GM18519 (cell line): Measurements from ENCODE around the gene BMI1.
"Not testable (repeated sequence)": the region's sequence is repeated elsewhere in the genome, so short reads cannot be mapped to it uniquely, and the experiment has no call there.

Experiments used
- ATAC-seq: cut with Tn5 transposase; IDR thresholded peaks from one replicate; pipeline ENCODE4 v1.9.1; 2021; ENCODE audit warnings: mild to moderate bottlenecking, moderate library complexity; ENCODE audit not compliant: unreplicated experiment, low FRiP score

The BMI1 gene

DNA sequence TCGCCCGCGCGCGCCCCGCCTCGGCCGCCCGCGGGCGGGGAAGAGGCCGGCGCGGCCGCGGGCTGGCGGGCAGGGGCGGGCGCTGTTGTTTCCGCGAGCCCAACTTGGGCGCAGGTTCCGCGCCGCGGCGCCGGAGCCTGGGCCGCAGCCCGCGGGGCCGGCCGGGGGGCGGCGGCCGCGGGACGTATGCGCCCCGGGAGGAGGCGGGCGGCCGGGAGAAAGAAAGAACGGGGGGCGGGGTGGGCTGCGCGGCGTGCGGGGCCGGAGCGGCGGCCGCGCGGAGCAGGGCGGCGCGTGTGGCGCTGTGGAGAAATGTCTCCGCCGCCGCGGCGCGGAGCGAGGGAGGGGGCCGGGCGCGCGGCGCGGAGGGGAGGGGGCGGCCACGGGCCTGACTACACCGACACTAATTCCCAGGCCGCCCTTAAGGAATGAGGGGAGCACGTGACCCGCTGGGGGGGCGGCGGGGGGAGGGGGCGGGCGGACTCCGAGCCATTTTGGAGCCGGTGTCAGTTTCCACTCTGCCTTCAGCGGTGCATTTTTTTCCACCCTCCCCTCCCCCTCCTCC lies at the start of gene BMI1:
Gene BMI1 (plus strand): TSS at position 509 of the 565 bp plus-strand sequence. CDS start 5,351 bp downstream, outside the sequence.
- no peak for ATAC-seq

DNA sequence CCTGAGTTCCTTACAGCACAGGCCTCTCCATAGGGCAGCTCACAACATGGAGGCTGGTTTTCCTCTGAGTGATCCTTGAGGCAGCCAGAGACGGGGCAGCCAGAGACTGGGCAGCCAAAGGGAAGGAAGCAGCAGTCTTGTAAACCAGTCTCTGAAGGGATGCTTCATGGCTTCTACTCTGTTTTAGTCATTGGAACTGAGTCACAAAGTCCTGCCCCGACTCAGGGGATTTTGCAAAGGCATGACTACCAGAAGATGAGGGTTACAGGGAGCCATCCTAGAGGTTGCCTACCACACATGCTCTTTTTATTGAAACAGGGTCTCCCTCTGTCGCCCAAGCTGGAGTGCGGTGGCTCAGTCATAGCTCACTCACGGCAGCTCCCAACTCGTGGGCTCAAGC lies 49.1 kb upstream of the BMI1 start:
- no peak for ATAC-seq

DNA sequence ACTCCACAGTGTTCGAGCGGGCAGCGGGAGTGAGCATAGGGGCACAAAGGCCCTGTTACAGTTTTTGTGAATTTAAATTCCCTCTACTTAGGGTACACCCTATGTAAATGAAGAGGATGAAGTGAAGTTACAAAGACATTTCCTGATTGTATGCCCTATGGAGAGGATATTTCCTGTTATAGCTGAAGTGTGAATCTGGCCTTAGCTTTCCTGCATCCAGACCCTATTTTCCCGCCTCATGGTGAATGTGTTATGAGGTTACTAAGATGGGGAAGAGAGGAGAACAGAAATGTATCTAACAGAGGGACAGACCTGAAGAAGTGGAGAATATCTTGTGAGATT lies 42.5 kb upstream of the BMI1 start:
- ATAC-seq: no peak

DNA sequence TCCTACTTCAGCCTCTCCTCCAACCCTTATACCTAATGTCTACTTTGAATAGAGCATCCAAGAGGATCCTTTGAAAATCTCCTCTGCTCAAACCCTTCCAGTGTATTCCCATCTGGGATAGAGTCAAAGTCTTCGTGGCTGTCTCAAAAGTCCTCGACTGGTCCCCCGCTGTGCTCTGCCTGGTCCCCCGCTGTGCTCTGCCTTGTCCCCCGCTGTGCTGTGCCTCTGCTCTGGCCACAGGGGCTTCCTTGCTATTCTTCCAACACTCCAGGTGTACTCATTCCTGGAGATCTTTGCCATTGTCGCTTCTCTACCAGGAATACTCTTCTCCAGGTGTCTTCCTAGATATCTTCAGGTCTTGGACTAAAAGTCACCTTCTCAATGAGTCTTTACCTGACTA lies 40.8 kb upstream of the BMI1 start:
- ATAC-seq: no peak

DNA sequence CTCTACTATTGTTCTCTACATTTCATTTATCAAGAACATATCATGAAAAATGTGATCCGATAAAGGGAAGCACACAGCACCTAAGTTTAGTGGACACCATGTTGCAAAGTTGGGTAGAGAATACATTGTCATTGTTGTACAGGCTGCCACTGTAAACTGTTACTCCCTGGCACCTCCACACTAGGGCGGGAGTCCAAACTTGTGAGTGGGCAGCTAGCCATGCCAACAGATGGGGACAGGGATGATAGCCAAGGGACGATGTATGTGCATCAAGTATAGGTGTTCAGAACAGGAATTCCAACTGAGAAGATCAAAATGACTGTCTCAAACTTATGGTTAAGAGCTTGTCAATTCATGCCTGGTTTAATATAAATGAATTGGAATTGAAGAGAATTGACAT lies 35.8 kb upstream of the BMI1 start:
- no peak for ATAC-seq

DNA sequence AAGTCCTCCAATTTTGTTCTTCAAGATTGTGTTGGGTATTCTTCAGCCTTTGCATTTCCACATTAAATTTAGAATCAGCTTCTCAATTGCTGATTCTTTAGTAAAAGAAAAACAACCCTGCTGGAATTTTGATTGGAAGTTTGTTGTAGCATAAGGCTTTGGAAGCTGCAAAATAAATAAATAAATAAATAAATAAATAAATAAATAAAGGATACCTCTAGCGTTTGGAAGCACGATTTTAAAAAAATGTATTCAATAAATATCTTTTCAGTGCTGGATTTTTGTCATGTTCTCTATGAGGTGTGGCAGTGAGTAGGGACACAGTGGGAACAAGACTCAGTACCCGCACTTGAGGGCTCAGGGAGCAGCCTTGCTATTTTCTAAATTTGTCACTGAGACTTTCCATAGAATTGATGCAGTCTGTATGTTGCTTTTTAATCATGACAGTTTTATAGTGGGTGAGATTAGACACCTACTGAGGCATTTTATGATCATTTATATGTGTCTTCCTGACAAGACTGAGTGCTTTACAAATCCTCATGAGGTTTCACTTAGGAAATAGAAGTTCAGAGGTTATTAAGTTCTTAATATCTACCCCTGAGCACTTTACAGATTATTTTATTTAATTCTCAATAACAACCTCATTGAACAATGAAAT lies 27.0 kb upstream of the BMI1 start:
- ATAC-seq: no peak

DNA sequence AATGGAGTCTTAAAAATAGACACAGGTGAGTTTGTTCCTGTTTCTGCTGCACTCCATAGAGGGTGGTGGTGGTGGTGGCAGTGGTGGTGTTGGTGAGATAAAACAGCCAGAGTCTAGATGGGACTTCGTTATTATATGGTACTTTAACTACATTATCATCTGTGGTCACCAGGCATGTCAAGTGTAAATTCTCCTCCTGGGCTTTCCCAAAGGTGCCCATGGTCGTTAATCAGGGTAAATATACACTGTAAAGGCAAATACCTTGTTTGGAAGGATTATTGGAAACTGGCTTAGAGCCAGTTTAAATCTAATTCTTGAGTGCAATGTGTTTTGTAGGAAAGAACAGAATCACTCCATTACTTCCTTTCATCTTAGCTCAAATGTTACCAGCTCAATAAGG lies 26.2 kb upstream of the BMI1 start:
- no peak for ATAC-seq

DNA sequence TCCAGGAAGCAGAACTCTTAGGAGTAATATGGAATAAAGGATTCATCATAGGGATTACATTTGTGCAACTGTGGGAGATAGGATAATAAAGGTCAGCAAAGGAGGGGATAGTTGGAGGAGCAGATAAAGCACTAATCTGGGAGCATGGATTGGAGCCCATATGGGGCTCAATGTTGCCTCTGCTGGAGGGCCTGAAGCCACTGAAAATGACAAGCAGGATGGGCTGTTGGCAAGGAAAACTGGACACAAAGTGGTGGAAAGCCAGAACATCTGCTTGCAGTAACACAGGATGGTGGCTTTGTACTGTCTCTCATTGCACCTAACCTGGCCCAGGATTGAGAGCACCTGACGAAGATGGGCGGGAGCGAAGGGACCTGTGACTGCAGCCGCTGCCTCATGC lies 19.7 kb upstream of the BMI1 start:
- ATAC-seq: no peak

DNA sequence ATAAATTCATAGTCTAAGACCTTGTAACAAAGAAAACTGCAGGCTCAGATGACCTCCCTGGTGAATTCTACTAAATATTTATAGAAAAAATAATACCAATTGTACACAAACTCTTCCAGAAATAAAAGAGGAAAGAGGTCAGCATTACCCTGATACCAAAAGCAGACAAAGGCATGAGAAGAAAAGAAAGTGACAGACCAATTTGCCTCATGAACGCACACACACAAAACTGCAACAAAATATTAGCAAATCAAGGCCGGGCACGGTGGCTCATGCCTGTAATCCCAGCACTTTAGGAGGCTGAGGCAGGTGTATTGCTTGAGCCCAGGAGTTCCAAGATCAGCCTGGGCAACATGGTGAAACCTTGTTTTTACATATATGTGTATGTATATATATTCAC lies 17.4 kb upstream of the BMI1 start:
- no peak for ATAC-seq

DNA sequence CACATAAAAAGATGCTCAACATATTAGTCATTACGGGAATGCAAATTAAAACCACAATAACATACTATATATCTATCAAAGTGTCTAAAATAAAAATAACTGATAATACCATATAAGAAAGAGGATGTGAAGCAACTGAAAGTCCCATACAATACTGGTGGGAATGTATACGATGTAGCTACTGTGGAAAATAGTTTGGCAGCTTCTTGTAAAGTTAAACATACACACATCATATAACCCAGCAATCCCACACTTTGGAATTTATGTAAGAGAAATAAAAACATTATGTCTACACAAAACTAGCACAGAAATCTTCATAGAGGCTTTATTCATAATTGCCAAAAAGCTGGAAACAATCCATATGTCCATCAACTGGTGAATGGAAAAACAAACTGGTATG lies 15.2 kb upstream of the BMI1 start:
- ATAC-seq: no peak

DNA sequence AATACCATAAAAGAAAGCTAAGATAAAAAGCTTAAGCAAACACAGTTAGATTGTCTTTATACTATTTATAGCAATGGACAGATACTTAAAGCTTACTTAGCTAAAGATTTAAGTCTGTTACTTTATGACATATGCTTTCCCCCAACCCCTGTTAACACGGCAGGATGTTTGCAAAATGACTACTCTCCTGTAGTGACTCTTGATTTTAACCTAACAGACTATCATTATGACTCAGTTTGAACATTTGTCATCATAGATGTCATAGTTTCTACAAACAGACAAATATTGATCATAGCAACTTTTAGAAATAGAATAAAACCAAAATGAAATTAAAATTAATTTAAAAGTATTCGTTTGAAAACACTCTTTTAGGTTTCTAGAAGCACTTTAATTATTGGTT lies 12.5 kb upstream of the BMI1 start:
- ATAC-seq: peak; percentile 99

DNA sequence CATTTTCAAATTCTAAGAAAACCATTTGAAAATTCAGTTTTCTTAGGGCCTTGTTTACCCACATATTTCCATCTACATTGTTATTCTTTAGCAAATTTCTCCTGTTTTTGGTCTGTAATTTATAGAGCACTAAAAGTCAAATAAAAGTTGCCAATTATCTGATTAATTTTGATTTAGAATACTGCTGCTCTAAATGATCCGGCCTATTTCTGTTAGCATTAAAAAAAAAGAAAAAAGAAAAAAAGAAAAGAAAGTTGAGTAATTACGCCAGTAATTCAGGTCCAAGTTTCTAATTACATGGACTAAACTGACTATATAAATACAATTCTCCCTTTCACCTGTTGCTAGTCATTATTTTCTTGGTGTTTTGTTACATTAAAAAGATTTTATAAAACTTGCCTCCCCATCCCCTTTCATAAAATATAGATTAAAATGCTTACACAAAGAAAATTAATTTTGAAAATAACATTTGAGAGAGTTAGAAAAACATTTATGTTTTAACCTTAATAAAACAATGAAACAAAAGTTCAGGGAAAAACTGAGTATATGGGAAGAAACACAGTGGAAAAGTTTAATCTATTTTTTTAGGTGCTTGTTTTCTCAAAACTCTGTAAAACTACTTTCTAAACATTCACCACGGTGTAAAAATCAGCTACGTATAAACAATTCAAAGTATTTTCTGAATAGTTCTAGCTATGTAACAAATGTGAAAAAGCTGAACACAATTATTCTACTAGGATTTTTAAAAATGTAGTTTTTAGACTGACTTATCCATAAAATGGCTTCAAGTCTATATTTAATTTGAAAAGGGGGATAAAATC lies 11.5 kb upstream of the BMI1 start:
- no peak for ATAC-seq

DNA sequence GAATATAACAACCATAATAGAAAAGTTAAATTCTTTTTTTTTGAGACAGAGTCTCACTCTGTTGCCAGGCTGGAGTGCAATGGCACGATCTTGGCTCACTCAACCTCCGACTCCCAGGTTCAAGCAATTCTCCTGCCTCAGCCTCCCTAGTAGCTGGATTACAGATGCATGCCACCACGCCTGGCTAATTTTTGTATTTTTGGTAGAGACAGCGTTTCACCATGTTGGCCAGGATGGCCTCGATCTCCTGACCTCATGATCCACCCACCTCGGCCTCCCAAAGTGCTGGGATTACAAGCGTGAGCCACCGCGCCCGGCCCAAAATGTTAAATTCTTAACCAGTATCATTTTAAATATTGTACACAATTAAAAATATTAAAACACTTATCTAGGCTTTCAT lies 10.9 kb upstream of the BMI1 start:
- ATAC-seq: not testable (repeated sequence)

DNA sequence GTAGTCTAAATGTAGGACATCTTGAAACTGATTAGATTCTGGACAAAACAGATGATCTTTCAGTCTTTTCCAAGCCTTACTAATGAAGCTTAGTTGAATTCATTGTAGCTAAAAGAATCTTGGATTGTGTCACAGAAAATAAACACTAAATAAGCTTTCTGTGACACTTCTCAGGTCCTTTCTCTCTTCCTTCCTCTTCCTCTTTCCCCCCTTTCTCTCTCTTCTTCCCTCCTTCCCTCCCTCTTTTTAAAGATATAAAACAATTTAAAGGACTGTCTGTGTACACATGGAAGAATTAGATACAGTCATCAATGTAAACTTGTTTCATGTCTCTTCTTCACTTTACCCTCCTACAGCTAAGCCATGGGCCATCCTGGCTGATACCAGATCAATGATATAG lies 10.0 kb upstream of the BMI1 start:
- no peak for ATAC-seq

DNA sequence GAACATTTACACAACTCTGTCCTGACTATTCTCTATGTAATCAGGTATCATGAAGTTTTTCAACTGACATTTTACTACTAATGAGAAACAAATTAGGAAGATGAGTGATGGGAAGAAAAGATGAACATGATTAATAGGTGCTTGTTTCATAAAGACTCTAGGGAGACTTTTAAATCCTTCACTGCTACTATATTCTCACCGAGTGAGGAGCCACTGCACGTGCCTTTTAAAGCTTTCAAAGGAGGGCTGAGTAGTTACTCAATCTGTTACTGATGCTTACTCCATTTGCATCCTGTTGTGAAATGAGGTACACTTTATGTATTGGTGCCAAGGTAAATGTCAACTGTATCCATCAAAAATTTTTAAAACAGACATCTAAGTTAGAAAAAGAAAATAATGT lies 6.0 kb upstream of the BMI1 start:
- ATAC-seq: no peak

DNA sequence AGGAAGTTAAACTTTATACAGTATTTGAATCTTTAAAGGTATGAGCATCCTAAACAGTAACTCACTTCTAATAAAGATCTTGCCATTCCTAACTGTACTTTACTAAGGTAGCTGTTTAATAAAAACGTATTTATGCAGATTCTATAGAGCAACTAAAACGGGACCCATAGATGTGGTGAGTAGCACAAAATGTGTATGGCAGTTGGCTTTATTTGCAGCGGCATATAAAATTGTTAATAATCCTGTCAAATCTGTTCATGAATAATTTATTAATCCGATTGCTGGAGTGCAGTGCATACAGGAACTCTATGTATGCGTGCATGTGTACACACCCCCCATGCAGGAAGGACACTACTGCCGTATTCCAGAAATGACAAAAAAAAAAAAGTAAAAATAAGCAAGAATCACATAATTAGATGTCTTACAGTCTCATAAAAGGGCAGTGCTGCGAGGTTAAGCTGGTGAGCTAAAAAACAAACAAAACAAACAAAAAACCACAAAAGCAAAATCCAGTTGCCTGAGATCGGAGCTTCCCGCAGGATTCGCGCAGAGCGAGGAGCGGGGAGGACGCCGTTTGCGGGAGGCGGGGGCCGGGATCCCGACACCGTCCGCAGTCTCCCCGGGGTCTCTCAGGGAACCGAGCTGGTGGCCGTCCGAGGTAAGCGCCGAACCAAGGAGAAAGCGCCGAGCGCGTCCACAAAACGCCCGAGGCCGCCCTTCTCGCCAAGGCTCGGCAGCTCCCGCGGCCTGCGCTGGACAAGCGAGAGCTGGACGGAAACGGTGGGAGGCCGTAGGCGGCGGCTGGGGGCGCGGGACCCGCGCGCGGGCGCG lies 5.2 kb upstream of the BMI1 start:
- ATAC-seq: peak; percentile 14

DNA sequence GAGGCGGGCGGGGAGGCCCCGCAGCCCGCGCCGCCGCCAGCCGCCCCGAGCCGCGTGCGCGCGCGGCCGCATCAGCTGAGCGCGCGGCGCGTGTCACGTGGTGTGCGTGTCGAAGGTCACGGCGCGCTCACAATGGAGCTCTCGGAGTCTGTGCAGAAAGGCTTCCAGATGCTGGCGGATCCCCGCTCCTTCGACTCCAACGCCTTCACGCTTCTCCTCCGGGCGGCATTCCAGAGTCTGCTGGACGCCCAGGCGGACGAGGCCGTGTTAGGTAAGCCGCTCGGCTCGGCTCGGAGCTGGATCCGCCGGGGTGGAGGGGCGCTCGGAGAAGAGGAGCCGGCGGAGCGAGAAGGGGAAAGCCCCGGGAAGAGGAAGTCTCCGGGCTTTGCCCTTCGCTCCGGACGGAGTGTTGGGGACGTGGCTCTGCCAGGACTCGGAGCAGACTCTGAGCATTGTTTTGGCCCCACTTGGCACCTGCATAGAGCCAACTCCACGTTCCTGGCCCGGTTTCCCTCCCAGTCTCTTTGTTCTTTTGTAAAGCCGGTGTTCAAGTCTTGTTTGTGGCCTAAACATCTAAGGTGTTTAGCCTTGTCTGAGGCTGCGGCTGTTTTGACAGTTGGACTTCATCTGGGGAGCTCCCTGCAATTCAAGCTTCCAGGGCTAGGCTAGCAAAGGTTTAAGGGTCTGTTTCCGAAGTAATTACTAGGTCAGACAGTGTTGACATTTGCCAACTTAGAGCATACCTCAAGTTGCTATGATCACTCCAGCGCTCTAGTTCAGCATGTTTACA lies 4.4 kb upstream of the BMI1 start, which contains the start of gene COMMD3:
Gene COMMD3 (plus strand): TSS at position 103 of the 790 bp plus-strand sequence. CDS start 30 bp downstream, at position 133.
- ATAC-seq: peak; percentile 39

DNA sequence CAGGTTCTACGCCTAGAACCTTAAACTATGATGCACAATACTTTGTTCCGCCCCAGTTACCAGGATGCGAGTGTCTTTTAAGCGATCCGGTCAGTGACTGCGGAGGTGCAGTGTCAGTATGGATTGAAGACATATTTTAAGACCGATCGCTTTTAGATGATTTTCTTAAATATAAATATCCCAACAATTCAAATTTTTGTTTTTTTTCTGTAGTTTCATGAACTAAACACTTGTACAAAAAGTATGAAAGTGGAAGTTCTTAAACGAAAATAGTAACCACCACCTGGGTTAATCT lies 3.9 kb upstream of the BMI1 start:
- peak; percentile 27 for ATAC-seq

DNA sequence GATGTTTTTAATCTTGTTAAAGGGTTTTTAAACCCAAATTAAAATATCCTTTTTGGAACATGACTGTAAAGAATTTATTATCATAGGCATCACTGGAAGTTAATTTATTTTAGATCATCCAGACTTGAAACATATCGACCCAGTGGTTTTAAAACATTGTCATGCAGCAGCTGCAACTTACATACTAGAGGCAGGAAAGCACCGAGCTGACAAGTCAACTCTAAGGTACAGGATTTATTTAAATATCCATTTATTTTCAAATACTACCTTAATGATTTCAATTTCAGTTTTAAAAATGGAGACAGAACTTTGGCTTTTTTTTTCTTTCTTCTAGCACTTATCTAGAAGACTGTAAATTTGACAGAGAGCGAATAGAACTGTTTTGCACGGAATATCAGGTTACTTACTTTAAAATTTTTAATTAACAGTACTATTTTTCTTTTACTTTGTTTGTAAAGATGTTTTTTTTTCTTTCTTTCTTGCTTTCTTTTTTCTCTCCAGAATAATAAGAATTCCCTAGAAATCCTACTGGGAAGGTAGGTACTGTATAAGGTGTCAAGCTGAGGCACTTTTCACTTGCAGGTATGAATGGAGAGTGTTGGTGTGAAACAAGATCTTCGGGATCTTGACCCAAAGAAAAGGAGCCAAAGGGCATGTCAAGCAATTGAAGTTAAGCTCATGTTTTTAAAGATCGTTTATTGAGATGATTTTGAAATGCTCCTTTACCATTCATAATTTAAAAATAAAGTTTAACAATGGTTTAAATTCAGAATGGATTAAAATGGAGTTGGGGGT lies 2.9 kb upstream of the BMI1 start:
- ATAC-seq: no peak

DNA sequence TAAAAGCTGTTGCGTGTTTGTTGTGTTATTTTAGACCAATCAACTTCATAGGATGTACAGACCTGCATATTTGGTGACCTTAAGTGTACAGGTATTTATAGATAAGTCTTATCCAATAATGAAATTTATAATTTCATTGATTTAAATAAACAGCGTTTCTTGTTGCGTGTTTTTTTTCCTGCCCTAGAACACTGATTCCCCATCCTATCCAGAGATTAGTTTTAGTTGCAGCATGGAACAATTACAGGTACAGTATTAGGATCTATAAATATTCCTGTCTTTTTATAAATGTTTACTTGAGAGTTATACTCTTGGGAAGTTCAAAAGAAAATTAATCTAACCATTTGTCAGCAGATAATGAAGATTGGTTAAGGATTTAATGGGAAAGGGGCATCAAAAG lies 2.1 kb upstream of the BMI1 start:
- ATAC-seq: no peak
